Parathyroid adenoma (tissue), 2 donors: ENCODE results near the gene ATRIP.

ENCODE experiments used
- H2AFZ ChIP-seq: fragments of 300-600 bp; sonication (generic); one replicate; pipeline ENCODE4 v1.7.0; 2017; ENCODE audit warnings: antibody characterized with exemption, mild to moderate bottlenecking
- H3K27ac ChIP-seq: fragments of 300-600 bp; sonication (generic); one replicate; pipeline ENCODE4 v1.7.0; 2017
- H3K27me3 ChIP-seq: fragments of 300-600 bp; sonication (generic); one replicate; pipeline ENCODE4 v1.7.0; 2017; ENCODE audit warnings: low read length; ENCODE audit not compliant: control insufficient read depth, insufficient read depth
- H3K36me3 ChIP-seq: fragments of 300-600 bp; sonication (generic); one replicate; pipeline ENCODE4 v1.7.0; 2017; ENCODE audit warnings: low read length; ENCODE audit not compliant: control insufficient read depth, insufficient read depth
- H3K4me1 ChIP-seq: fragments of 300-600 bp; sonication (generic); one replicate; pipeline ENCODE4 v1.7.0; 2017; ENCODE audit warnings: control low read depth
- H3K4me2 ChIP-seq: fragments of 300-600 bp; sonication (generic); one replicate; pipeline ENCODE4 v1.7.0; 2017; ENCODE audit warnings: low read length
- H3K4me3 ChIP-seq: fragments of 300-600 bp; sonication (generic); one replicate; pipeline ENCODE4 v1.7.0; 2017; ENCODE audit warnings: low read depth, low read length
- H3K79me2 ChIP-seq: fragments of 300-600 bp; sonication (generic); one replicate; pipeline ENCODE4 v1.7.0; 2017; ENCODE audit warnings: control low read depth
- H3K9ac ChIP-seq: fragments of 300-600 bp; sonication (generic); one replicate; pipeline ENCODE4 v1.7.0; 2017; ENCODE audit warnings: mild to moderate bottlenecking
- H3K9me3 ChIP-seq: fragments of 300-600 bp; sonication (generic); one replicate; pipeline ENCODE4 v1.7.0; 2017; ENCODE audit warnings: low read length; ENCODE audit not compliant: control insufficient read depth
- TF ChIP-seq, protein P1 (sequence below): fragments of 300-600 bp; sonication (generic); IDR thresholded peaks from one replicate; pipeline ENCODE4 v1.7.0; 2017; ENCODE audit warnings: antibody characterized with exemption, mild to moderate bottlenecking
- donor health status: primary hyperparathyroidism.

ATRIP gene

GRCh38 chr3:48474619-48475018 lies 28.1 kb downstream of the ATRIP start:
- H3K9ac ChIP-seq = no peak overlapping the region
- no peak overlapping the region for H3K4me3 ChIP-seq
- H3K27ac ChIP-seq = peak overlapping the region; percentile 22
- no peak overlapping the region for H3K4me2 ChIP-seq
- H3K36me3 ChIP-seq = no peaks in the 10 kb centered on the region
- H3K4me1 ChIP-seq = no peaks in the 10 kb centered on the region
- no peaks in the 10 kb centered on the region for H3K9me3 ChIP-seq
- TF ChIP-seq, protein P1, sequence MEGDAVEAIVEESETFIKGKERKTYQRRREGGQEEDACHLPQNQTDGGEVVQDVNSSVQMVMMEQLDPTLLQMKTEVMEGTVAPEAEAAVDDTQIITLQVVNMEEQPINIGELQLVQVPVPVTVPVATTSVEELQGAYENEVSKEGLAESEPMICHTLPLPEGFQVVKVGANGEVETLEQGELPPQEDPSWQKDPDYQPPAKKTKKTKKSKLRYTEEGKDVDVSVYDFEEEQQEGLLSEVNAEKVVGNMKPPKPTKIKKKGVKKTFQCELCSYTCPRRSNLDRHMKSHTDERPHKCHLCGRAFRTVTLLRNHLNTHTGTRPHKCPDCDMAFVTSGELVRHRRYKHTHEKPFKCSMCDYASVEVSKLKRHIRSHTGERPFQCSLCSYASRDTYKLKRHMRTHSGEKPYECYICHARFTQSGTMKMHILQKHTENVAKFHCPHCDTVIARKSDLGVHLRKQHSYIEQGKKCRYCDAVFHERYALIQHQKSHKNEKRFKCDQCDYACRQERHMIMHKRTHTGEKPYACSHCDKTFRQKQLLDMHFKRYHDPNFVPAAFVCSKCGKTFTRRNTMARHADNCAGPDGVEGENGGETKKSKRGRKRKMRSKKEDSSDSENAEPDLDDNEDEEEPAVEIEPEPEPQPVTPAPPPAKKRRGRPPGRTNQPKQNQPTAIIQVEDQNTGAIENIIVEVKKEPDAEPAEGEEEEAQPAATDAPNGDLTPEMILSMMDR = no peak
- no peaks in the 10 kb centered on the region for H3K27me3 ChIP-seq
- H2AFZ ChIP-seq = no peak overlapping the region
- peaks cover 21% of the 10 kb centered on the region for H3K79me2 ChIP-seq

GRCh38 chr3:48475188-48475587 lies 28.7 kb downstream of the ATRIP start:
- H3K4me2 ChIP-seq = no peak overlapping the region

GRCh38 chr3:48476426-48477053 lies 30.0 kb downstream of the ATRIP start:
- TF ChIP-seq, protein P1 = no peak
- Histone ChIP-seq H3K9me3 (no peaks in the 10 kb centered on the region), H3K79me2 (peaks cover 12% of the 10 kb centered on the region), H3K9ac (no peak overlapping the region), H3K4me3 (no peak overlapping the region), H3K4me2 (no peak overlapping the region), H3K27ac (no peak overlapping the region), H2AFZ (no peak overlapping the region), H3K27me3 (no peaks in the 10 kb centered on the region), H3K4me1 (no peaks in the 10 kb centered on the region), H3K36me3 (no peaks in the 10 kb centered on the region)

More at GRCh38 chr3:48475188-48475587, 28.7 kb downstream of the ATRIP start:
- Histone ChIP-seq H3K36me3 (no peaks in the 10 kb centered on the region), H3K27ac (peak overlapping the region; percentile 22), H2AFZ (no peak overlapping the region), H3K4me3 (no peak overlapping the region), H3K79me2 (peaks cover 21% of the 10 kb centered on the region), H3K4me1 (no peaks in the 10 kb centered on the region), H3K27me3 (no peaks in the 10 kb centered on the region), H3K9me3 (no peaks in the 10 kb centered on the region), H3K9ac (no peak overlapping the region)
- TF ChIP-seq, protein P1 = no peak

DNA sequence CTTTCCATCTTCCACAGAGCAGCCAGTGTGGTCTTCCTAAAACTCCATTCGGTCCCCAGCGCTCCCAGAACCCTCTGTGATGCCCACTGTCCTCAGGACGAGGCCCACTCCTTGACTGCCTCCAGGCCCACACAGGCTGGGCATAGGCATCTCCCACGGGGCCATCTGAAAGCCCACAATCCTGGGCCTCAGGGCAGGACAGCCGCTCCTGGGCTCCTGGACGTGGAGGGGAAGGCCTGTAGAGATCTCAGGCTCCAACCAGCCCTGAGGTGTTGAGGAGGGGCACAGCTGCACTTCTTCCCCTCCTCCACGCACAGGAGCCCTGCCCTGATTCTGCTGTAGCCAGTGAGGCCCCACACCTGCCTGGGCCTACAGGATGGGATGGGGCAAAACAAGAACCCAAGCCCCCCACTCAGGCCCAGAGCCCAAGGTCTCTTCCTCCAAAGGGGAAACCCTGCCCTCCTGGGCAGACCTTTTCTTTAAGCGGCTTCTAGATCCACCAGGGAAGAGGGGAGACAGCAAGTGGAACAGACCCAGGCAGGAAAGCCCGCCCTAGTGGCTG lies 31.5 kb downstream of the ATRIP start:
- Histone ChIP-seq H3K9ac (no peak overlapping the region), H3K27ac (no peak overlapping the region)

More for the DNA sequence above, 31.5 kb downstream of the ATRIP start:
- Histone ChIP-seq H3K27me3 (no peaks in the 10 kb centered on the region), H3K4me2 (no peak overlapping the region), H3K4me1 (no peaks in the 10 kb centered on the region), H3K36me3 (no peaks in the 10 kb centered on the region), H3K79me2 (peaks cover 7% of the 10 kb centered on the region), H2AFZ (no peak overlapping the region), H3K9me3 (no peaks in the 10 kb centered on the region), H3K4me3 (no peak overlapping the region)
- TF ChIP-seq, protein P1 = no peak
